ENCODE measurements around the gene SLC15A3. TPM values are rescaled to one million over a fixed set of nuclear protein-coding genes. Genes with fewer than 3 reads are reported as not detected.
A peak's percentile ranks its signal among the peaks of the same experiment; 100 is the strongest.

SLC15A3 gene
- total RNA-seq, 2 experiments from 2014 or later = 2.0 to 2.2 TPM

DNA sequence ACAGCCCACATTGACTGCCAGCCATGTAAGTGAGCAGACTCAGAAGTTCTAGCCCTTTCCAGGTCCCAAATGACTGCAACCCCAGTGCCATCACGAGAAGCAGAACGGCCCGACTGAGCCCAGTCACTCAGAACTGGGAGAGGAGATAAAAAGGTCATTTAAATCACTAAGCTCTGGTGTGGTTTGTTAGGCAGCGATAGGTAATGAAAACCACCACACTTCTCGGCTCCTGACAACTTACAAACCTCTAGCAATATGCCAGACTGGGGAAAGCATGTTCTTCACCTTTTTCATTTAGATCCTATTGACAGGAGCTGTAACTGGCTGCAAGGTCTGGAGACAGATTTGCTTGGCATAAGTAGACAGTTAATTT lies 6.7 kb downstream of the SLC15A3 start:
- Mint-ChIP-seq H3K36me3 (ENCODE audit: low read depth) (no peaks in the 10 kb centered on the region), H3K27me3 (ENCODE audit: low read depth) (peaks cover 7% of the 10 kb centered on the region), H3K4me1 (ENCODE audit: low read depth) (peaks cover 12% of the 10 kb centered on the region), H3K27ac (no peak overlapping the region), H3K9me3 (ENCODE audit: insufficient read depth) (no peaks in the 10 kb centered on the region), H3K4me3 (no peak overlapping the region)
- ChIA-PET CTCF (interaction anchor here (1.4 to 2.0 kb wide), 2 partner anchors 20 to 30 kb away, joined by 3 to 9 read pairs; no protein-coding TSS in a partner anchor), POLR2A (no interaction called here)
- DNase-seq = no peak
- no peak for ATAC-seq

DNA sequence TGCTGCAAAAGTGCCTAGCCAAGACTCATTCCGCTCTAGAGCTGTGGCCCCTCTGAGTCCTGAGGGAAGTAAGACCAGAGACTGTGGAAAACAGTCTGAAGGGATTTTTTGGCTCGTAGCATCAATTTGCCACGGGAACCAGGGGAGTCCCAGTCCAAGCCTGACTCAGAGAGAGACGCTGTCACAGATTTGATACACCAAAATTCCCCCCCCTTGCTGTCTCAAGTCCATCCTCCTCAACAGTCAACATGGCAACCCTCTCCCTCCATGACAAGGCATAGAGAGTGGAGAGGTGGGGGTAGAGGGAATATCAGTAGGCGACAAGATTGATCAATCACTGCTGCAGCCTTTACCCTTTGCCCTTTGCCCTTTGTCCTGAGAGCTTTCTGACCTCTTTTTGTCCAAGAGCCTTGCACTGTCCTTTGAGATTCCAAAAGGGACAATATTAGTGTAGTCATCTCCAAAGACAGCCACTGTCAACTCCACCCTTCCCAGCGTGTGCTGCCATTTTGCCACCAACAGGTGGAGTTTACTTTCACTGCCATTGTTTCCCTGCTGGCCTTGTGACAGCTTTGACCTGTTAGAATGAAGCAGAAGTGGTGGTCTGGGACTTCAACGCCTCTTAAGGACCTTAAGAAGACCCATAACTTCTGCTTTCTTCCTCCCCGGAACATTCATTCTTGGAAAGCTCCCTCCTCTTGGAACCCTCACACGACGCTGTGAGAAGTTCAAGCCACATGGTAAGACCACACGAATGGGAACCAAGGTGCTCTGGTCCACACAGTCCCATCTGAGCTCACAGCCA lies 7.3 kb downstream of the SLC15A3 start:
- POLR2A ChIA-PET = no interaction called here
- CTCF ChIA-PET = interaction anchor here (1.1 to 2.0 kb wide), 3 partner anchors 20 to 242 kb away, joined by 3 to 9 read pairs (median 3); no protein-coding TSS in a partner anchor
- H3K4me1 Mint-ChIP-seq (ENCODE audit: low read depth) = peaks cover 10% of the 10 kb centered on the region

DNA sequence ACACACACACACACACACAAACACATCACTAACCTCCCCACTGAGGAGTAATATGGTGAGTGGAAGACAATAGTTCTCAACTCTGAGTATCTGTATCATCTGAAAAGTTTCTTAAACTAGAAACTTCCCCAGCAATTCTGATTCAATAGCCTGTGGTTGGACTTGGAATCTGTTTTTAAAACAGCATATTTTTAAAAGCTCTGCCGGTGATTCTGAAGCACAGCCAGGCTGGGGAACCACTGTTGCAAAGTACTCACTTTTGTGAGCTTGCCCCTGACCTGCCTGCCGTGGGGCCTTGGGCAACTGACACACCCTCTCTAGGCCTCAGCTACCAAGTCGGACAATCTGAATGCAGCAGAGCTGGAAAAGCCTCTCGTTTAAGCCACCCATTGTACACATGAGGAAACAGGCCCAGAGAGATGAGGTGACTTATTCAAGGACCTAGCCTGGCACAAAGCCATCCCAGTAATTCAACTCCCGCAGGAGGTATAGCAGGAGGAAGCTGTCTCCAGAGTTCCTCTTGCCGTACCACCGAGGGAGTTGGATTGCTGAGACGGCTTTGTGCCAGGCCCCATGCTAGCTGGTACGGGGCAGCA lies 8.9 kb downstream of the SLC15A3 start:
- ChIA-PET POLR2A (interaction anchor here (0.6 to 1.1 kb wide), 2 partner anchors 51 to 406 kb away, joined by 3 read pairs; no protein-coding TSS in a partner anchor), CTCF (interaction anchor here (0.8 to 0.9 kb wide), 2 partner anchors 27 to 46 kb away, joined by 3 read pairs; no protein-coding TSS in a partner anchor)
- peaks cover 8% of the 10 kb centered on the region for H3K4me1 Mint-ChIP-seq (ENCODE audit: low read depth)
- H3K27ac Mint-ChIP-seq = no peak overlapping the region
- DNase-seq (no peak), ATAC-seq (no peak)
- no peaks in the 10 kb centered on the region for H3K36me3 Mint-ChIP-seq (ENCODE audit: low read depth)
- H3K9me3 Mint-ChIP-seq (ENCODE audit: insufficient read depth) = no peaks in the 10 kb centered on the region
- no peaks in the 10 kb centered on the region for H3K27me3 Mint-ChIP-seq (ENCODE audit: low read depth)
- H3K4me3 Mint-ChIP-seq = no peak overlapping the region

More for the DNA sequence above, 7.3 kb downstream of the SLC15A3 start:
- ATAC-seq (no peak), DNase-seq (no peak)
- H3K27me3 Mint-ChIP-seq (ENCODE audit: low read depth) = peaks cover 3% of the 10 kb centered on the region
- no peaks in the 10 kb centered on the region for H3K9me3 Mint-ChIP-seq (ENCODE audit: insufficient read depth)
- H3K27ac Mint-ChIP-seq = no peak overlapping the region
- no peak overlapping the region for H3K4me3 Mint-ChIP-seq
- no peaks in the 10 kb centered on the region for H3K36me3 Mint-ChIP-seq (ENCODE audit: low read depth)

DNA sequence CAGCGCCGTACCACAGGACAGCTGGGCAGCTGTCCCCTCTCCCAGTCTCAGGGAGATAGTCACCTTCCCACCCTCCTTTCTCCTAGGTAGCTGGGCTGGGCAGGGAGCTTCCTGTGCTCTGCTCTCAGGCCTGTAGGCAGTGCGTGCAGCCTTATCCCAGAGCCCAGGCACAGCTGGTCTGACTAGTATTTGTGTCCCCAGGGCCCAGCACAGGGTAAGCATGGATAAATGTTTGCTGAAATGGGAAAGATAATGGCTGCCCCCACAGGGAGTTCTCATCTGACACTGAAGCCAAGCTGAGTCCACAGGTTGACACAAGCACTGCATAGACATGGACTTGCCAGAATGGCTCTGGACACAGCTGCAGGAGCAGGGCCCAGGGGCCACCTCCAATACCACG lies 9.8 kb downstream of the SLC15A3 start:
- no peak overlapping the region for H3K4me3 Mint-ChIP-seq
- H3K36me3 Mint-ChIP-seq (ENCODE audit: low read depth) = no peaks in the 10 kb centered on the region
- no peaks in the 10 kb centered on the region for H3K27me3 Mint-ChIP-seq (ENCODE audit: low read depth)
- ATAC-seq (no peak), DNase-seq (no peak)
- CTCF ChIA-PET = interaction anchor here (0.9 kb wide), 1 partner anchor 188 kb away, joined by 3 read pairs; no protein-coding TSS in a partner anchor
- peaks cover 8% of the 10 kb centered on the region for H3K4me1 Mint-ChIP-seq (ENCODE audit: low read depth)
- H3K9me3 Mint-ChIP-seq (ENCODE audit: insufficient read depth) = no peaks in the 10 kb centered on the region
- no peak overlapping the region for H3K27ac Mint-ChIP-seq
- POLR2A ChIA-PET = interaction anchor here (1.1 kb wide), 1 partner anchor 52 kb away, joined by 3 read pairs; no protein-coding TSS in a partner anchor

DNA sequence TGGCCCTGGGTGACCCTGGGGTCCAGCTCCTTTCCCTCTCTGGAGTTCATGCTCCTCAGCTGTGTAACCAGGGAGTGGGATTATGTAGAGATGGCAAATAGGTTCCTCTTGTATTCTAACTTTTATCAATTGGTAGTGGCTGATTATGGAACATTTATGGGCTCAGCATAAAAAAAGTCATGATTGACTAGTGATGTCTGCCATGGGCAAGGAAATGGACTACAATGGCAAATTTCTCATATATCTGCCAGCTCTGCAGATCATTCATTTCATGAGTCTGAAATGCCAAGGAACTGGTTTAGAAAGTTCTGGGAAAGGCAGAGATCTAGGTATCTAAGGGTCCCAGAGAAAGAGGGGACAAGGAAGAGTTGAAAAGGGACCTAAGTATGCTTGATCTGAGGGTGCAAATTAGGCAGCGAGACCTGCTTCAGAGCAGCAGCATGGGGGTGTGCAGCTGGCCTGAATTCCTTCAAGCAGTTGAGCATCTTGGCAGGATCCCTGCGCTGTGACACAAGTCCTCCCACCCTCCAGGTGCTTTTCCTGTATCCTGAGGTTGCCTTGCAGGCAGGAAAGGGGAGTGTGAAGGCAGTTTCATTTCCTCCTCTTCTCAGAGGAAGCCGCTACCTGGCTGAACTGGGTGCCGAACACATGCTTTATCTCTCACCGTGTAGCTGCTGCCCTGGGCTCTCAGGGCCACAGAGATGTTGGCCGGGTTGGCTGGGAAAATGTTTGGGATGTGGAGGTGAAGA lies 10.4 kb downstream of the SLC15A3 start:
- Mint-ChIP-seq H3K4me3 (no peak overlapping the region), H3K36me3 (ENCODE audit: low read depth) (no peaks in the 10 kb centered on the region), H3K27ac (peak overlapping the region; percentile 27), H3K4me1 (ENCODE audit: low read depth) (peaks cover 8% of the 10 kb centered on the region), H3K27me3 (ENCODE audit: low read depth) (no peaks in the 10 kb centered on the region), H3K9me3 (ENCODE audit: insufficient read depth) (no peaks in the 10 kb centered on the region)
- ChIA-PET CTCF (interaction anchor here (0.9 kb wide), 1 partner anchor 189 kb away, joined by 3 read pairs; no protein-coding TSS in a partner anchor), POLR2A (no interaction called here)
- DNase-seq = no peak
- no peak for ATAC-seq

DNA sequence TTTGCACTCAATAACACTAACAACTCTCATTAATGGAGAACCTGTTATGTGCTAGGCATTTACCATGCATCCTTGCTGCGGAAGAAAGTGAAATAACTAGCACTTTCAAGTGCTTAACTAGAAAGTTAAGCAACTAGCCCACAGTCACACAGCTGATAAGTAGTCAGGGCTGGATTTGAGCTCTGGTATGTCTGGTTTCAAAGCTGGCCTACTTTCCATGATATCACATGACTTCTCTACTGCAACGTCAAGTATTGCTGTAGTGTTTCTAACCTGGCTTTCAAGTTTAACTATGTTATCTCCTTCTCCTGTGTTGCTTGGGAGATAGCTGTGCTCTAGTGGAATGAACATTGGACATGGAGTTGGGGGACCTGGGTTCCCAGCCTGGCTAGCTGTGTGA lies 12.1 kb downstream of the SLC15A3 start:
- Mint-ChIP-seq H3K4me1 (ENCODE audit: low read depth) (peaks cover 8% of the 10 kb centered on the region), H3K27ac (no peak overlapping the region), H3K36me3 (ENCODE audit: low read depth) (no peaks in the 10 kb centered on the region), H3K4me3 (no peak overlapping the region), H3K9me3 (ENCODE audit: insufficient read depth) (no peaks in the 10 kb centered on the region), H3K27me3 (ENCODE audit: low read depth) (no peaks in the 10 kb centered on the region)
- DNase-seq = no peak
- ChIA-PET POLR2A (interaction anchor here (0.8 to 1.1 kb wide), 2 partner anchors 11 to 102 kb away, joined by 3 read pairs; no protein-coding TSS in a partner anchor), CTCF (interaction anchor here (0.9 to 1.7 kb wide), 6 partner anchors 16 to 247 kb away, joined by 3 to 7 read pairs (median 4); no protein-coding TSS in a partner anchor)
- ATAC-seq = peak; percentile 20

DNA sequence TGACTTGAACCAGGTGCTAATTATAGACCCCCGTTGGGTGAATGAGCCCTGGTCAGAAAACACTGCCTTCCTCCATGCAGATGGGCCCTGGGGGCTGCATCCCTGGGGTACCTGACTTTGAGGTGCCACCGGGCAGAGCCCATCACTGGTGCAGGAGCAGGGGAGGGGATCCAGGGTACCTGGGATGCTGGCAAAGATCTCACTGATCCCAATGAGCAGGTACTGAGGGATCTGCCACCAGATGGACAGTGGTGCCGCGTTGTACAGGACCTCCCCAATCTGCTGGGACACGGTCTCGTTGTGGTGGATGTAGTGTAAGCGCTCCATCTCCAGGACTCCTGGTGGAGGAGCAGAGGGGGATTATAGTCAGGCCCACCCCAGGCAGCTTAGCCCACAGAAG lies 12.7 kb downstream of the SLC15A3 start:
- POLR2A ChIA-PET = no interaction called here
- Mint-ChIP-seq H3K4me3 (no peak overlapping the region), H3K4me1 (ENCODE audit: low read depth) (peaks cover 8% of the 10 kb centered on the region), H3K9me3 (ENCODE audit: insufficient read depth) (no peaks in the 10 kb centered on the region), H3K36me3 (ENCODE audit: low read depth) (no peaks in the 10 kb centered on the region), H3K27me3 (ENCODE audit: low read depth) (no peaks in the 10 kb centered on the region), H3K27ac (no peak overlapping the region)
- no peak for DNase-seq
- no peak for ATAC-seq
- CTCF ChIA-PET = interaction anchor here (1.4 to 1.7 kb wide), 4 partner anchors 16 to 248 kb away, joined by 3 to 6 read pairs (median 4); no protein-coding TSS in a partner anchor

DNA sequence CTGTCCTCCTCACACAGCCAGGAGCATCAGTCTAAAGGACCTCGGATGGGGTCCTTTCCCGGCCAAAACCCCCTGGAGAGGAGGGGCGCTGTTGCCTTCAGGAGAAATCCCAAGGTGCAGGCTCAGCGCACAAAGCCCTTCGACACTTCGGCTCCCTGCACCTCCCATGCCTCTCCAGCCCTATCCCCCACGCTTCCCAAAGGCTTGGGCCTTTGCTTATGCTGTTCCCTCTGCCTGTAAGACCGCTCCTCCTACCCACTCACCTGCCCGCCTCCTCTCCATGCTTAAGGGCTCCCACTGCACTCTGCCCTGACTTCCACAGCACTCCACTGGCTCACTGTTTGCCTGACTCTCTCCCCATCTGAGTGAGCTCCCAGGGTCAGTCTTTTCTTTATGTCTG lies 13.5 kb downstream of the SLC15A3 start:
- Mint-ChIP-seq H3K9me3 (ENCODE audit: insufficient read depth) (no peaks in the 10 kb centered on the region), H3K36me3 (ENCODE audit: low read depth) (no peaks in the 10 kb centered on the region), H3K27ac (no peak overlapping the region), H3K4me3 (no peak overlapping the region), H3K27me3 (ENCODE audit: low read depth) (no peaks in the 10 kb centered on the region), H3K4me1 (ENCODE audit: low read depth) (peaks cover 8% of the 10 kb centered on the region)
- ATAC-seq (no peak), DNase-seq (no peak)
- ChIA-PET POLR2A (no interaction called here), CTCF (interaction anchor here (1.5 kb wide), 1 partner anchor 23 kb away, joined by 6 read pairs; no protein-coding TSS in a partner anchor)

DNA sequence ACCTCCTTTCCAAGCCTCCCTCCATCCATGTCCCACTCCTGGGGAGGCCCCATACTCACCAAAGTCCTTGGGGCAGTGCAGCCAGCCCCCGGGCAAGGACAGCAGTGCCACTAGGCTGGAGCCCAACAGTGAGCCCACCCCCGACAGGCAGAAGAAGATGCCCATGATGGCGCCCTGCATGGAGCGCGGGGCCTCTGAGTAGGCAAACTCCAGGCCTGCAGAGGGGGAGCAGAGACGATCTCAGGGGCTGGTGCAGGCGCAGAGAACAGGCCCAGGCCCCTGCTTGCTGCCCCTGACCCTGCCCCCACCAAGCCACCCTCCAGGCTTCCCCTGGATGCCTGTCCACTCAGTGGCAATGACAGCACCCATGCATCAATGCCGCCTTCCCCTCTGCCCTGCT lies 14.2 kb downstream of the SLC15A3 start:
- Mint-ChIP-seq H3K36me3 (ENCODE audit: low read depth) (no peaks in the 10 kb centered on the region), H3K4me1 (ENCODE audit: low read depth) (peaks cover 8% of the 10 kb centered on the region), H3K9me3 (ENCODE audit: insufficient read depth) (no peaks in the 10 kb centered on the region), H3K27ac (no peak overlapping the region), H3K27me3 (ENCODE audit: low read depth) (no peaks in the 10 kb centered on the region), H3K4me3 (no peak overlapping the region)
- ChIA-PET CTCF (no interaction called here), POLR2A (no interaction called here)
- ATAC-seq (no peak), DNase-seq (no peak)

DNA sequence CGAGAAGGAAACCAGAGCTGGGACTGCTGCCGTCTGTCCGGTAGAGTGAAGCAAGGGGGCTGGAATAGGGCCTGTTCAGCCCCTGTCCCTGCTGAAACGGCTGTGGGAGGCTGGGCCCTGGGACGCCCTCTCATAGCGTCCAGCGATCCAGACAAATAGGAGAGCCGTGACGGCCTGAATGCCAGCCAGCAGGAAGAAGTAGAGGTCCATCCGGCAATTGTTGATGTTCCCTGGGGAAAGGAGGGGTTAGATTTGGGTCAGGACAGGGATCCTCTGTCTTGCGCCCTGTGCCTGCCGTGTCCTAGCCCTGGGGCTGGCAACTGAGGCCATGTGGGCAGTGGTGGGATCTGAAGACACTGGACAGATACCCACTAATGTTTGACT lies 14.8 kb downstream of the SLC15A3 start:
- POLR2A ChIA-PET = no interaction called here
- ATAC-seq (no peak), DNase-seq (no peak)
- Mint-ChIP-seq H3K36me3 (ENCODE audit: low read depth) (no peaks in the 10 kb centered on the region), H3K27ac (no peak overlapping the region), H3K4me1 (ENCODE audit: low read depth) (peaks cover 8% of the 10 kb centered on the region), H3K27me3 (ENCODE audit: low read depth) (no peaks in the 10 kb centered on the region), H3K9me3 (ENCODE audit: insufficient read depth) (no peaks in the 10 kb centered on the region), H3K4me3 (no peak overlapping the region)
- CTCF ChIA-PET = no interaction called here

DNA sequence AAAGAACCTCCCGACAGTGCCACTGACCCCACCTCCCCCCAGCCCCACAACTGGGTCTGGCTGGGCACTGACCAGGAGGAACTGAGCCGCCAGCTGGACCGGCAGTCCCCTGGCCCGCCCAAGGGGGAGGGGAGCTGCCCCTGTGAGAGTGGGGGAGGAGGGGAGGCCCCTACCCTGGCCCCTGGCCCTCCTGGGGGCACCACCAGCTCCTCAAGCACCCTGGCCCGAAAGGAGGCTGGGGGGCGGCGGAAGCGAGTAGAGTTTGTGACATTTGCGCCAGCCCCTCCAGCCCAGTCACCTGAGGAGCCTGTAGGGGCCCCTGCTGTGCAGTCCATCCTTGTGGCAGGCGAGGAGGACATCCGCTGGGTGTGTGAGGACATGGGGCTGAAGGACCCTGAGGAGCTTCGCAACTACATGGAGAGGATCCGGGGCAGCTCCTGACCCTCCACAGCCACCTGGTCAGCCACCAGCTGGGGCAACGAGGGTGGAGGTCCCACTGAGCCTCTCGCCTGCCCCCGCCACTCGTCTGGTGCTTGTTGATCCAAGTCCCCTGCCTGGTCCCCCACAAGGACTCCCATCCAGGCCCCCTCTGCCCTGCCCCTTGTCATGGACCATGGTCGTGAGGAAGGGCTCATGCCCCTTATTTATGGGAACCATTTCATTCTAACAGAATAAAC lies 15.4 kb downstream of the SLC15A3 start:
- POLR2A ChIA-PET = interaction anchor here (0.9 kb wide), 1 partner anchor 35 kb away, joined by 3 read pairs; the partner anchor contains the start of gene CD6
- H3K4me3 Mint-ChIP-seq = no peak overlapping the region
- no peaks in the 10 kb centered on the region for H3K27me3 Mint-ChIP-seq (ENCODE audit: low read depth)
- H3K36me3 Mint-ChIP-seq (ENCODE audit: low read depth) = no peaks in the 10 kb centered on the region
- no peak for ATAC-seq
- no peaks in the 10 kb centered on the region for H3K9me3 Mint-ChIP-seq (ENCODE audit: insufficient read depth)
- CTCF ChIA-PET = no interaction called here
- no peak for DNase-seq
- no peak overlapping the region for H3K27ac Mint-ChIP-seq
- peaks cover 4% of the 10 kb centered on the region for H3K4me1 Mint-ChIP-seq (ENCODE audit: low read depth)

Measured in activated CD8-positive, alpha-beta T cell treated with anti-CD3 and anti-CD28 coated beads, Interleukin-2, amount 10 ng/mL, durations not matched to agents 7 days and 5 days (primary cell).